NCI-H146 (cell line): ENCODE data around the gene LEFTY1.
"Not testable (repeated sequence)": the region's sequence is repeated elsewhere in the genome, so short reads cannot be mapped to it uniquely, and the experiment has no call there.

Experiments used
- DNase-seq: peaks from one replicate; lab custom pipeline; 2025; lab: John Stamatoyannopoulos, UW

Gene LEFTY1

GRCh38 chr1:225887554-225888288, 1.2 kb downstream of the LEFTY1 start:
- not testable (repeated sequence) for DNase-seq

DNA sequence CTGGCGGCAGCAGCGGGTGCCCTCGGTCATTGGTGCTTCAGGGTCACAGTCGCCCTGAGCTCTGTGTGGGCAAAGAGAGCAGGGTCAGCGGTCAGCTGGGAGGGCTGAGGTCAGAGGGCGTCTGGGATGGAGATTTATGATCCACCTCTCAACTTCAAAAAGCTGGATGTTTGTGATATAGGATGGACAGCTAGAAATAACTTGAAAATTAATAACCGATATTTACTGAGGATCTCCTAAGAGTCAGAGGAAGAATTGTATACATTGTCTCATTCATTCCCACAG, 2.0 kb downstream of the LEFTY1 start:
- no peak for DNase-seq

GRCh38 chr1:225886159-225887029, 2.6 kb downstream of the LEFTY1 start:
- DNase-seq = no peak

- DNase-seq = no peak
These were observed 3.6 kb downstream of the LEFTY1 start for GRCh38 chr1:225885336-225885735.

DNA sequence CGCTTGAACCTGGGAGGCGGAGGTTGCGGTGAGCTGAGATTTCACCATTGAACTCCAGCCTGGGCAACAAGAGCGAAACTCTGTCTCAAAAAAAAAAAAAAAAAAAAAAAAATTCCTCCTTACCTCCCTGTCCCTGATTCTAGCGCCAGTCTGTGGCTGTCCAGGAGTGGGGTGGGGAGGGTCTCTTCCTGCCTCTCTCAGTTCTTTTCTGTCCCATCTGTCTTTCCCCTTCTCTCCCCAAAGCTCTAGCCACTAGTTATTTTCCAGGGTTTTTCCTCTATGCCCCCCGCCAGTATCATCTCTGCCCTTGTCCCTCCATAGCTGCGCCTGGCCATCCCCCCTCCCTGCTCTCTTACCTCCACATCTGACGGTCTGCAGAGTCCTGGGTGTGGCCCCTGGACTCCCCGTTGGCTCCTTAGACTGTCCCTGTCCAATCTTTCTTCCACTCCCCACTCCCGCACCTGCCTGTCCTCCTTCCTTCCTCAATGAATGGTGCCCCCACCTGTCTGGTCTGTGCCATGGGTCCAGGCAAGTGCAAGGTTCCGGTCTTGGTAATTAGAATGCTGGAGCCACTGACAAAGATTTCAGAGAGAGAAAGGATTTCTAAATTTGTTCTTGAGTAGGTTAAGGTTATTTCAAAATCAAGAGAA, 5.2 kb downstream of the LEFTY1 start:
- DNase-seq = no peak

DNA sequence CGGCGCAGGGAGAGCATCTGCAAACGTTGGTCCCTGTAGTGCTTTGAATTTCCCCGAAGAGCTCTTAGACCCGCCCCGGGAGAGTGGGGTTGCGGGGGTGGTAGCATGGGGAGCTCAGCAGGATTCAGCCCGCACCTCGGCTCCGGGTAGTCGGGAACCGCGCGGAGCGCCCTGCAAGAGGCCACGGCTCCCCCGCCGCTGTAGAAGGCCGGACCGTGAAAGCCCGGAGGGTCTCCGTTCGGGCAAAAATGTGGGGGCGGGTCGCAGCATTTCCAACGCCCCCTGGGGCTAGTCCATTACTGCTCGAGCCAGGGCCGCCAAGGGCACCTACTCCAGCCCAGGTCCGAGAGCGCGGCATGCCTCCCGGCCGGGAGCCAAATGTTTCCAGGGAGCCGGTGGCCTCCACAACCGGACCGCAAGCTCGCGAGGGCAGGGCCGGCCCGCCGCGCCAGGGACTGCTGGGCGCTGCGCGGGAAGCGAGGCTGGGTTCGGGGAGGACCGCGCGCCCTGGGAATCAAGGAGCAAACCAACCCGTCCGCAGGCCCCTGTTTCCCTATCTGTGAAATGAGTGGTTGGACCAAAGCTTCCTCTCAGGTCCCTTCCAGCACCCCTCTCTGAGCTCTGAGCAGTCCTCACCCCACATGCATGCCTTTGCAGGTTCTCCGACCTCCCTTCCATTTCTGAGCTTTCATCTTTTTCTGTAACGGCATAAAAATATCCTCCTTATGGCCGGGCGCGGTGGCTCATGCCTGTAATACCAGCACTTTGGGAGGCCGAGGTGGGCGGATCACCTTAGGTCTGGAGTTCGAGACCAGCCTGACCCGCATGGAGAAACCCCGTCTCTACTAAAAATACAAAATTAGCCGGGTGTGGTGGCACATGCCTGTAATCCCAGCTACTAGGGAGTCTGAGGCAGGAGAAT, 6.0 kb downstream of the LEFTY1 start:
- peak; percentile 61 for DNase-seq

- DNase-seq = peak; percentile 58
These were observed 6.8 kb downstream of the LEFTY1 start, which contains the start of gene TMEM63A for GRCh38 chr1:225881959-225882693. TMEM63A (minus strand) TSS chr1:225882380; CDS start chr1:225877580, 4,800 bp downstream.

DNA sequence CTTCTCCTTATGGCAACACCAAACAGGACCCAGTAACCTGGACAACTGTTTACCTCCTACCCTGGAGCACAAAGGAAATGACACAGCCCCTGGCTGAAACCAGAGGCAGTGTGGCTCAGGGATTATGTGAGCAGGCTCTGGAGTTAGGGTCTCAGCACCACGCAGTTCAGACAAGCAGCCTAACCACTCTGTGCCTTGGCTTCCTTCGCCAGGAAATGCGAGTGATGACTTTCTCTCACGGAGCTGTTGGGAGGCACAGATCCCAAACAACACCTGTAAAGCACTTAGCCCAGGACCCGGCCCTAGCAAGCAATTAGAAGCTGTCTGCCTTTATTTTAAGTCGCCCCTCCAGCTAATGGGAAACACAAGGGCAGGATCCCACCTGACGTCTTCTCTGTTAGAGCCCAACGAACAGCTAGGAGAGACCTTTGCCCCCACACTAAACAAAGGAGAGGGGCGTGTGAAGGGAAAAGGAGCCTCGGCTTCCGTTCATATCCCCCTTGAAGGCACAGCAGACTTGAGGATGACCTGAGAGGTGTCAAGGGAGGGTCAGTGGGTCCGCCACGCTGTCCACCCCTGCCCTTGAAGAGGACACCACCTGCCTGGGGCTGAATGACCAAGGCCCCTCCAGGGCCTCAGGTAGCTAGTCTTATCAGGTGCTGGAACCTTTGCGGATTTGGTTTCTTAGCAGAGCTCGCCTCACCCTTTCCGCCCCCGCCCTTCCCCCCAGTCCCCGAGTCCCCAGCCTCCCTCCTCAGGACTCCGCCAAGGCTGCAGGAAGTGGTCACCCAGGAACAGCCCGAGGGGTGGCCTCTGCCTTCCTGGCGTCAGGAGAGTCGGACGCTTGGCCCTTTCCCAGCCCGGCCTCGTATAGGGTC, 7.6 kb downstream of the LEFTY1 start:
- no peak for DNase-seq

DNA sequence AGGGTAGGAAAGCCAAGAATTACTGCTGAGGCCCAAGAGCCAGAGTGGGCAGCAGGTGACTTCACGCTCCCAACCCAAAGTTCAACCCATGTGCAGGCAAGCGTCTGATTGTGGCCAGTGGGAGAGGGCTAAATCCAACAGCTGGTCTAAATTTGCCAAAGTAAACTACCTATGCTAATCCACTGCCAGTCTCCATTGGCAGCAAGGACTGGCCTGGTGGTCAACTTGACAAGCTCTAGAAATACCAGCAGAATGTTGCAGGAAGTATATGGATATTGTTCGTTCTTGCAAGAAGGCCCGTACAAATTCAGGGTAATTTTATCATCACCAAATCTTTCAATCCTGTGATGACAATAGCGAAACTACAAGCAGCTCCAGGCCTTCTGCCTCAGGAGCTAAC, 8.3 kb downstream of the LEFTY1 start:
- no peak for DNase-seq

- DNase-seq = no peak
These were observed 8.7 kb downstream of the LEFTY1 start for GRCh38 chr1:225880222-225880588.

GRCh38 chr1:225879521-225880221, 9.3 kb downstream of the LEFTY1 start:
- DNase-seq = no peak

DNA sequence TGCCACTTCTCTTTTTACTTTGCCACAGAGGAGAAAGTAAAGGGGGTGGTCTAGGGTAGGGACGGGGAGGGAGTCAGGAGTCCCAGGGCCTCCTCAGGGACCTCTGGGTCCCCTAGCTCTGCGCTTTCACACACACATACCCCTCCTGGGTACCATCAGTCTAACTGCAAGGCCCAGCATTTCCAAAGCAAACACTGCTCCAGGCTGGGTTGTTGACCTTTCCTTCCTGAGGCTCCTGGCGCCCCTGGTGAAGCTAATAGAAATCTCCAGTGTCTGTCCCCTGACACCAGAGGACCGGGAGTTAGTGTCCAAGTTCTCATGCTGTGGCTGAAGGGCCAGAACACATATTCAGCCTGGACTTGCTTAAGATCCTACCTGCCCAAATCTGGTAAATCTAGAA, 10.7 kb downstream of the LEFTY1 start:
- peak; percentile 25 for DNase-seq

DNA sequence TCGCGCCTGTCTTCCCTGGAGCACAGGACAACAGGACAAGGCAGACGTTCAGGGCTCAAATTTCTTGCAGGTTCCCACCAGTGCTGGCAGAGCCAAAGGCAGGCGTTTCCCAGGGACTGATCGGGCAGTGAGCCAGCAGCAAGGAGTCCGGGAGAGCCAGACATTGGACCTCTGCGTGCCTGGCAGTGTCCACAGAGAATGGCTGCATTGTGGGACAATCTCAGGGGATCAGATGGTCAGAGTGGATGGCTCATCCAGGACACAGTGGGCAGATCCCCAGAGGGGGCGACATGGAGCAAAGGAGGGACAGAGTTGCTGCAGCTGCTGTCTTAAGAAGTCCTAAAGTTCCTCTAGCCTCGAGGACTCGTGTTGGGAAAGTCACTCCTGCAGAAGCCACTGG, 11.4 kb downstream of the LEFTY1 start:
- DNase-seq = peak; percentile 25

GRCh38 chr1:225876900-225877510, 11.9 kb downstream of the LEFTY1 start:
- DNase-seq = no peak

- peak; percentile 25 for DNase-seq
These were observed 13.7 kb downstream of the LEFTY1 start for GRCh38 chr1:225875044-225875815.

DNA sequence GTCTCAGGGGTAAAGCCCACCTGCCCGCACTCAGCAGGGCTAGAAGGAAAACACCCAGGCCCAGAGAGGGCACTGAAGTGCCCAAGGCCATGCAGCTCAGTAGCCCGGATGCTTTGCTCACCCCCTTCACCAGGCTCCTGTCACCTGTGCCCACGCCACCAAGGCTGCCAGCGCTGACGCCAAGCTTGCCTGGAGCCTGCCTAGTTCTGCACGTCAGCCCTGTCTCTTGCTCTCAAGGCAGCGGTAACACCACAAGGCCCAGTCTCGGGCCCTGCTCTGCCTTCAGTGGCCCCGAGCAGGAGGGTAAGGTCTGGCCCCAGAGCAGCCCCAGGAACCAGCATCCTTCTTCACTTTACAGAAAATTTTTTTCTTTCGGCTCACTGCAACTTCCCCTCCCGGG, 14.5 kb downstream of the LEFTY1 start:
- no peak for DNase-seq

DNA sequence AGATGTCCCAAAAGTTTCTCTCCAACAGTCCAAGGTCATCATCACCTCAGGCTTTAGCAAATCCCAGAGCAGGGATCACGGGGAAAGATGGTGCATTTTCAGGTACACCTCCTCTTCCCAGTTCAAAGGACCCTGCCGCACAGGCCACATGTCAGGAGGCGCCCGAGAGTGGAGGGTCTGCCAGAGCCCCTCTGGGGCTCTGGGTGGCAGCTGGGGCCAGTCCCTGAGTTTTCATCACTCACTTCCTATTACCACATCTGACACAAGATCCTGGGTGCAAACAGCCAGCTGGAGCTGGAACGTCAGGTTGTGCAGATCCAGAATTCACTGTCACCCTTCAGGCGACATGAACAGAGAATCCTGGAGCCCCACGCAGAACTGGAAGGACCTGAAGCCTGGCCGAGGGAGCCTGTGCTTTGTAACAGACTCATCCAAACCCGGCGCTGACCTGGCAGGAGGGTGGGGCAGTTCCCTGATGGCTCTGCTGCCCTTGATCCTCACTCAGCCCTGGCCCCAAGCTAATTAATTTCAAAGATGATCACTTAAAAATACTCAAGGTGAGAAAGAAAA, 15.6 kb downstream of the LEFTY1 start:
- DNase-seq = no peak

- DNase-seq = no peak
These were observed 16.9 kb downstream of the LEFTY1 start for GRCh38 chr1:225872075-225872430.
